ENCODE results near the gene NCF2. TPM values are rescaled to one million over a fixed set of nuclear protein-coding genes. Genes with fewer than 3 reads are reported as not detected.
A peak's percentile ranks its signal among the peaks of the same experiment; 100 is the strongest.

Gene NCF2
- total RNA-seq, 2 experiments from 2014 or later = 8.7 to 9.0 TPM

- H3K4me1 Mint-ChIP-seq = peaks cover 23% of the 10 kb centered on the region
- DNase-seq (no peak), ATAC-seq (no peak)
- POLR2A ChIA-PET = no interaction called here
- H3K36me3 Mint-ChIP-seq (ENCODE audit: low read depth) = peaks cover 2% of the 10 kb centered on the region
- H3K27me3 Mint-ChIP-seq = no peaks in the 10 kb centered on the region
- CTCF ChIA-PET = interaction anchor here (1.2 to 3.1 kb wide), 4 partner anchors 10 to 64 kb away, joined by 3 to 17 read pairs (median 6); no protein-coding TSS in a partner anchor
- no peak overlapping the region for H3K4me3 Mint-ChIP-seq
- H3K9me3 Mint-ChIP-seq (ENCODE audit: low read depth) = no peaks in the 10 kb centered on the region
- no peak overlapping the region for H3K27ac Mint-ChIP-seq
- intact Hi-C loops (cut with DNase I, micrococcal nuclease) = loop anchor here (1.0 to 2.0 kb wide), 2 partner anchors 20 to 53 kb away; partner anchors contain the start of gene NCF2 (in 1 of the 2)
Measured at GRCh38 chr1:183569801-183570200, 20.5 kb downstream of the NCF2 start.

GRCh38 chr1:183569141-183569540, 21.1 kb downstream of the NCF2 start:
- Mint-ChIP-seq H3K4me3 (no peak overlapping the region), H3K36me3 (ENCODE audit: low read depth) (peaks cover 2% of the 10 kb centered on the region), H3K4me1 (peaks cover 23% of the 10 kb centered on the region), H3K27ac (peak overlapping the region; percentile 84), H3K9me3 (ENCODE audit: low read depth) (no peaks in the 10 kb centered on the region), H3K27me3 (no peaks in the 10 kb centered on the region)
- CTCF ChIA-PET = interaction anchor here (0.6 to 3.1 kb wide), 6 partner anchors 11 to 1254 kb away, joined by 3 to 17 read pairs (median 4); no protein-coding TSS in a partner anchor
- DNase-seq (peak; percentile 62), ATAC-seq (peak; percentile 88)
- POLR2A ChIA-PET = no interaction called here
- intact Hi-C loops (cut with DNase I, micrococcal nuclease) = loop anchor here (1.0 to 2.0 kb wide), 2 partner anchors 21 to 54 kb away; partner anchors contain the start of gene NCF2 (in 1 of the 2)

GRCh38 chr1:183568176-183569021, 21.9 kb downstream of the NCF2 start:
- Mint-ChIP-seq H3K36me3 (ENCODE audit: low read depth) (peaks cover 2% of the 10 kb centered on the region), H3K27ac (peak overlapping the region; percentile 84), H3K4me1 (peaks cover 23% of the 10 kb centered on the region), H3K27me3 (no peaks in the 10 kb centered on the region), H3K9me3 (ENCODE audit: low read depth) (no peaks in the 10 kb centered on the region), H3K4me3 (no peak overlapping the region)
- CTCF ChIA-PET = interaction anchor here (0.7 to 3.1 kb wide), 5 partner anchors 12 to 1254 kb away, joined by 3 to 17 read pairs (median 5); no protein-coding TSS in a partner anchor
- intact Hi-C loops (cut with DNase I, micrococcal nuclease) = loop anchor here (1.0 to 2.0 kb wide), 2 partner anchors 22 to 54 kb away; partner anchors contain the start of gene NCF2 (in 1 of the 2)
- ATAC-seq (no peak), DNase-seq (peak; percentile 45)
- POLR2A ChIA-PET = interaction anchor here (0.6 to 0.7 kb wide), 2 partner anchors 618 to 1185 kb away, joined by 3 to 8 read pairs; no protein-coding TSS in a partner anchor

- ATAC-seq = peak; percentile 43
- Mint-ChIP-seq H3K36me3 (ENCODE audit: low read depth) (peaks cover 2% of the 10 kb centered on the region), H3K9me3 (ENCODE audit: low read depth) (no peaks in the 10 kb centered on the region), H3K4me1 (peaks cover 23% of the 10 kb centered on the region), H3K4me3 (no peak overlapping the region), H3K27me3 (no peaks in the 10 kb centered on the region), H3K27ac (peak overlapping the region; percentile 29)
- POLR2A ChIA-PET = interaction anchor here (0.6 kb wide), 1 partner anchor 618 kb away, joined by 8 read pairs; no protein-coding TSS in a partner anchor
- intact Hi-C loops (cut with DNase I, micrococcal nuclease) = no loop called here
- peak; percentile 47 for DNase-seq
- CTCF ChIA-PET = interaction anchor here (0.6 to 3.1 kb wide), 4 partner anchors 12 to 91 kb away, joined by 3 to 17 read pairs (median 6); no protein-coding TSS in a partner anchor
Measured at GRCh38 chr1:183567584-183567983, 22.7 kb downstream of the NCF2 start.

GRCh38 chr1:183566026-183566425, 24.2 kb downstream of the NCF2 start:
- ChIA-PET CTCF (no interaction called here), POLR2A (no interaction called here)
- intact Hi-C loops (cut with DNase I, micrococcal nuclease) = no loop called here
- Mint-ChIP-seq H3K36me3 (ENCODE audit: low read depth) (peaks cover 2% of the 10 kb centered on the region), H3K4me1 (peaks cover 23% of the 10 kb centered on the region), H3K27me3 (no peaks in the 10 kb centered on the region), H3K27ac (no peak overlapping the region), H3K9me3 (ENCODE audit: low read depth) (no peaks in the 10 kb centered on the region), H3K4me3 (no peak overlapping the region)
- DNase-seq (no peak), ATAC-seq (no peak)

GRCh38 chr1:183565261-183565660, 25.0 kb downstream of the NCF2 start:
- CTCF ChIA-PET = no interaction called here
- intact Hi-C loops (cut with DNase I, micrococcal nuclease) = no loop called here
- POLR2A ChIA-PET = no interaction called here

GRCh38 chr1:183562701-183563100, 27.6 kb downstream of the NCF2 start:
- ChIA-PET CTCF (interaction anchor here (0.8 kb wide), 1 partner anchor 1187 kb away, joined by 3 read pairs; no protein-coding TSS in a partner anchor), POLR2A (interaction anchor here (0.5 to 1.2 kb wide), 2 partner anchors 41 to 47 kb away, joined by 3 to 4 read pairs; no protein-coding TSS in a partner anchor)
- DNase-seq (no peak), ATAC-seq (no peak)
- peaks cover 2% of the 10 kb centered on the region for H3K36me3 Mint-ChIP-seq (ENCODE audit: low read depth)
- H3K4me1 Mint-ChIP-seq = peaks cover 6% of the 10 kb centered on the region
- H3K27me3 Mint-ChIP-seq = no peaks in the 10 kb centered on the region
- intact Hi-C loops (cut with DNase I, micrococcal nuclease) = no loop called here
- no peak overlapping the region for H3K27ac Mint-ChIP-seq
- H3K4me3 Mint-ChIP-seq = no peak overlapping the region
- H3K9me3 Mint-ChIP-seq (ENCODE audit: low read depth) = no peaks in the 10 kb centered on the region

More at GRCh38 chr1:183565261-183565660, 25.0 kb downstream of the NCF2 start:
- Mint-ChIP-seq H3K4me1 (peaks cover 23% of the 10 kb centered on the region), H3K27ac (no peak overlapping the region), H3K27me3 (no peaks in the 10 kb centered on the region), H3K4me3 (no peak overlapping the region), H3K9me3 (ENCODE audit: low read depth) (no peaks in the 10 kb centered on the region), H3K36me3 (ENCODE audit: low read depth) (peaks cover 2% of the 10 kb centered on the region)
- no peak for DNase-seq
- no peak for ATAC-seq

- no peak overlapping the region for H3K27ac Mint-ChIP-seq
- CTCF ChIA-PET = interaction anchor here (1.6 kb wide), 1 partner anchor 126 kb away, joined by 4 read pairs; no protein-coding TSS in a partner anchor
- intact Hi-C loops (cut with DNase I, micrococcal nuclease) = no loop called here
- no peak for DNase-seq
- POLR2A ChIA-PET = no interaction called here
- H3K36me3 Mint-ChIP-seq (ENCODE audit: low read depth) = peaks cover 3% of the 10 kb centered on the region
- no peak overlapping the region for H3K4me3 Mint-ChIP-seq
- H3K27me3 Mint-ChIP-seq = no peaks in the 10 kb centered on the region
- no peaks in the 10 kb centered on the region for H3K9me3 Mint-ChIP-seq (ENCODE audit: low read depth)
- no peaks in the 10 kb centered on the region for H3K4me1 Mint-ChIP-seq
- no peak for ATAC-seq
Measured at GRCh38 chr1:183559061-183559460, 31.2 kb downstream of the NCF2 start.

- DNase-seq (no peak), ATAC-seq (no peak)
- Mint-ChIP-seq H3K4me3 (no peak overlapping the region), H3K4me1 (no peaks in the 10 kb centered on the region), H3K27ac (no peak overlapping the region), H3K27me3 (no peaks in the 10 kb centered on the region), H3K36me3 (ENCODE audit: low read depth) (peaks cover 18% of the 10 kb centered on the region), H3K9me3 (ENCODE audit: low read depth) (no peaks in the 10 kb centered on the region)
- CTCF ChIA-PET = interaction anchor here (1.4 to 1.6 kb wide), 2 partner anchors 10 to 14 kb away, joined by 4 to 5 read pairs; no protein-coding TSS in a partner anchor
- POLR2A ChIA-PET = no interaction called here
- intact Hi-C loops (cut with DNase I, micrococcal nuclease) = no loop called here
Measured at GRCh38 chr1:183554577-183554976, 35.7 kb downstream of the NCF2 start.

GRCh38 chr1:183553764-183554163, 36.5 kb downstream of the NCF2 start:
- no peak overlapping the region for H3K27ac Mint-ChIP-seq
- no peaks in the 10 kb centered on the region for H3K4me1 Mint-ChIP-seq
- DNase-seq (no peak), ATAC-seq (no peak)
- intact Hi-C loops (cut with DNase I, micrococcal nuclease) = no loop called here
- ChIA-PET POLR2A (no interaction called here), CTCF (interaction anchor here (0.6 to 1.6 kb wide), 3 partner anchors 9 to 315 kb away, joined by 3 to 5 read pairs (median 4); no protein-coding TSS in a partner anchor)
- H3K4me3 Mint-ChIP-seq = no peak overlapping the region
- no peaks in the 10 kb centered on the region for H3K27me3 Mint-ChIP-seq
- H3K9me3 Mint-ChIP-seq (ENCODE audit: low read depth) = no peaks in the 10 kb centered on the region
- H3K36me3 Mint-ChIP-seq (ENCODE audit: low read depth) = peaks cover 19% of the 10 kb centered on the region

GRCh38 chr1:183553331-183553730, 36.9 kb downstream of the NCF2 start:
- H3K36me3 Mint-ChIP-seq (ENCODE audit: low read depth) = peaks cover 23% of the 10 kb centered on the region
- no peaks in the 10 kb centered on the region for H3K27me3 Mint-ChIP-seq
- H3K4me3 Mint-ChIP-seq = no peak overlapping the region
- intact Hi-C loops (cut with DNase I, micrococcal nuclease) = no loop called here
- H3K27ac Mint-ChIP-seq = no peak overlapping the region
- ATAC-seq (no peak), DNase-seq (no peak)
- ChIA-PET CTCF (interaction anchor here (0.6 to 1.4 kb wide), 2 partner anchors 15 to 315 kb away, joined by 3 to 5 read pairs; no protein-coding TSS in a partner anchor), POLR2A (interaction anchor here (0.6 kb wide), 1 partner anchor 355 kb away, joined by 6 read pairs; no protein-coding TSS in a partner anchor)
- H3K4me1 Mint-ChIP-seq = no peaks in the 10 kb centered on the region
- no peaks in the 10 kb centered on the region for H3K9me3 Mint-ChIP-seq (ENCODE audit: low read depth)
